ENCODE data around the gene ECHDC1. TPM values are rescaled to one million over a fixed set of nuclear protein-coding genes. Genes with fewer than 3 reads are reported as not detected.

ECHDC1 gene
- total RNA-seq, 4 donors from 2014 or later = 51.9 to 91.0 (median 59.2) TPM

DNA sequence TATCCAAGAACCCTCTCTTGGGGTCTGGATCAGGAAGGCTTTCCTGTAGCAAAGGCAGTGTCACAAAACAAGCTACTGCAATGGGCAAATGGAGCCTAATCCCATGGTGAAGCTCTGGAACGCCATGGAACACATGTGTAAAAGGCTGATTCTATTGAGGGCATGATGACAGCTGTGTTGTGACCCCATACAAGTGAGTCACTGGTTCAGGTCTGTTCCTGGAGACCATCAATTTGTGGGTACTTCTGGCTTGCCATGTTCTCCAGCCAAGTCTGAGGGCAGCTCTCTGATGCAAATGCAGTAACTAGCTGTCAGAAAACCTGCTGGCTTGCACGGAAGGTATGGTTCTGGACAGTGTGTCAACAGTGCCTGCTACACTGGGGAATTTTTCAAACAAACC, 33.3 kb upstream of the ECHDC1 start:
- no peak for TF ChIP-seq CTCF (IDR thresholded peaks at IDR 0.05)
- TF ChIP-seq POLR2A (IDR thresholded peaks at IDR 0.05) = no peak
- TF ChIP-seq EP300 (IDR thresholded peaks at IDR 0.05) = no peak
- Histone ChIP-seq H3K36me3 (no peaks in the 10 kb centered on the region), H3K4me1 (no peaks in the 10 kb centered on the region), H3K9me3 (peaks cover 0 to 17% (median 3%) of the 10 kb centered on the region in 4 donors), H3K4me3 (no peak overlapping the region), H3K27me3 (no peaks in the 10 kb centered on the region), H3K27ac (no peak overlapping the region)
- DNase-seq (ENCODE audit: low spot score in 2 of 2) = no peak
- 86 to 94% methylated on average over 2 of the region's 2 CpGs for WGBS, 2 donors

DNA sequence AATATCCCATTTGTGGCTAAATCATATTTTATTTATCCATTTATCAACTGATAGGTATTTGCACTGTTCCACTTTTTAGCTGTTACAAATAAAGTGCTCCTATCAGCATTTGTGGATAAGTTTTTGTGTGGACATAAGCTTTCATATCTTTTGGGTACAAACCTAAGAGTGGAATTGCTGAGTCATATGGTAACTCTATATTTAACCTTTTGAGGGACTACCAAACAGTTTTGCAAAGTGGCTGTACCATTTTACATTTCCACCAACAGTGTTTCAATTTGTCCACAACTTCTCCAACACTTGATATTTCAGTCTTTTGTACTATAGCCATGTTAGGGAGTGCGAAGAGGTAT, 23.6 kb upstream of the ECHDC1 start:
- no peak for TF ChIP-seq POLR2A (IDR thresholded peaks at IDR 0.05)
- TF ChIP-seq CTCF (IDR thresholded peaks at IDR 0.05) = no peak
- TF ChIP-seq EP300 (IDR thresholded peaks at IDR 0.05) = no peak
- Histone ChIP-seq H3K4me1 (no peaks in the 10 kb centered on the region), H3K4me3 (no peak overlapping the region), H3K27me3 (no peaks in the 10 kb centered on the region), H3K36me3 (peaks cover 0 to 3% (median 0%) of the 10 kb centered on the region in 3 donors), H3K9me3 (peaks cover 0 to 58% (median 7%) of the 10 kb centered on the region in 4 donors), H3K27ac (no peak overlapping the region)
- DNase-seq (ENCODE audit: low spot score in 2 of 2) = no peak
- WGBS, 2 donors = 97 to 100% methylated on average over 1 of the region's 1 CpG

- no peak overlapping the region for H3K27ac ChIP-seq
- no peaks in the 10 kb centered on the region for H3K4me1 ChIP-seq
- no peaks in the 10 kb centered on the region for H3K27me3 ChIP-seq
- H3K36me3 ChIP-seq = peaks cover 0 to 8% (median 0%) of the 10 kb centered on the region in 3 donors
- TF ChIP-seq POLR2A (IDR thresholded peaks at IDR 0.05) (no peak), EP300 (IDR thresholded peaks at IDR 0.05) (no peak), CTCF (IDR thresholded peaks at IDR 0.05) (no peak)
- peaks cover 0 to 58% (median 4%) of the 10 kb centered on the region in 4 donors for H3K9me3 ChIP-seq
- DNase-seq (ENCODE audit: low spot score in 2 of 2) = no peak
- H3K4me3 ChIP-seq = no peak overlapping the region
- 47 to 51% methylated on average over 5 of the region's 5 CpGs for WGBS, 2 donors
These were observed 23.0 kb upstream of the ECHDC1 start for GRCh38 chr6:127366282-127367022.

GRCh38 chr6:127365874-127366273, 22.5 kb upstream of the ECHDC1 start:
- H3K27me3 ChIP-seq = no peaks in the 10 kb centered on the region
- peaks cover 0 to 54% (median under 1%) of the 10 kb centered on the region in 4 donors for H3K9me3 ChIP-seq
- no peak overlapping the region for H3K27ac ChIP-seq
- H3K4me1 ChIP-seq = no peaks in the 10 kb centered on the region
- TF ChIP-seq EP300 (IDR thresholded peaks at IDR 0.05) = no peak
- TF ChIP-seq CTCF (IDR thresholded peaks at IDR 0.05) = no peak
- TF ChIP-seq POLR2A (IDR thresholded peaks at IDR 0.05) = no peak
- peaks cover 0 to 8% (median 0%) of the 10 kb centered on the region in 3 donors for H3K36me3 ChIP-seq
- DNase-seq (ENCODE audit: low spot score in 2 of 2) = no peak
- no peak overlapping the region for H3K4me3 ChIP-seq
- WGBS, 2 donors = 84 to 93% methylated on average over 5 of the region's 5 CpGs

DNA sequence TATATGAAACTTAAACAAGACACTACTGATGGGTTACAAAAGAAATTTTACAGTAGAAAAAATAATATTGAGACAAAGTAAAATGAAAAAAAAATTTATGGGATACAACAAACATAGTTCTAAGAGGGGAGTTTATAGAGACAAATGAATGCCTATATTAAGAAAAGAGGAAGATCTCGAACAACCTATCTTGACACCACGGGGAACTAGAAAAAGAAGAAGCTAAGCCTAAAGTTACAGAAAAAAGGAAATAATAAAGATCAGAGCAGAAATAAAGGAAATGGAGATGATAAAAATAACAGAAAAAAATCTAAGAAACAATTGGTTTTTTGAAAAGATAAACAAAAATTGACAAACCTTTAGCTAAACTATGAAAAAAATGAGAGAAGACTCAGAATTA, 9.1 kb upstream of the ECHDC1 start:
- Histone ChIP-seq H3K27ac (no peak overlapping the region), H3K36me3 (no peaks in the 10 kb centered on the region), H3K4me1 (no peaks in the 10 kb centered on the region), H3K4me3 (no peak overlapping the region), H3K9me3 (peaks cover 0 to 62% (median 5%) of the 10 kb centered on the region in 4 donors), H3K27me3 (no peaks in the 10 kb centered on the region)
- no peak for TF ChIP-seq POLR2A (IDR thresholded peaks at IDR 0.05)
- TF ChIP-seq CTCF (IDR thresholded peaks at IDR 0.05) = no peak
- no peak for TF ChIP-seq EP300 (IDR thresholded peaks at IDR 0.05)
- DNase-seq (ENCODE audit: low spot score in 2 of 2) = no peak
- 81 to 83% methylated on average over 2 of the region's 2 CpGs for WGBS, 2 donors
